ENCODE data around the gene ATP5F1B.

Gene ATP5F1B

GRCh38 chr12:56616244-56616643, 29.5 kb downstream of the ATP5F1B start:
- no peak for DNase-seq

- DNase-seq: no peak
Measured at GRCh38 chr12:56614627-56615026, 31.2 kb downstream of the ATP5F1B start.

- DNase-seq: no peak
Measured at GRCh38 chr12:56604355-56604754, 41.4 kb downstream of the ATP5F1B start.

- DNase-seq: no peak
Measured at GRCh38 chr12:56602239-56602638, 43.5 kb downstream of the ATP5F1B start.

GRCh38 chr12:56601503-56601902, 44.3 kb downstream of the ATP5F1B start:
- no peak for DNase-seq

- DNase-seq: no peak
Measured at GRCh38 chr12:56600753-56601152, 45.0 kb downstream of the ATP5F1B start.

GRCh38 chr12:56599797-56600196, 46.0 kb downstream of the ATP5F1B start:
- no peak for DNase-seq

GRCh38 chr12:56599041-56599440, 46.7 kb downstream of the ATP5F1B start:
- DNase-seq: no peak

GRCh38 chr12:56596815-56597214, 49.0 kb downstream of the ATP5F1B start:
- DNase-seq: no peak

GRCh38 chr12:56593909-56594621, 51.7 kb downstream of the ATP5F1B start:
- DNase-seq: peak; percentile 68

GRCh38 chr12:56591961-56592360, 53.8 kb downstream of the ATP5F1B start:
- no peak for DNase-seq

- DNase-seq: no peak
Measured at GRCh38 chr12:56591126-56591525, 54.7 kb downstream of the ATP5F1B start.

- no peak for DNase-seq
Measured at GRCh38 chr12:56590237-56590830, 55.5 kb downstream of the ATP5F1B start.

- DNase-seq: no peak
Measured at GRCh38 chr12:56589783-56590182, 56.0 kb downstream of the ATP5F1B start.
